Panc1 (cell line): ENCODE measurements around the gene ATP9A.

Source experiments
- SIN3A ChIP-seq: IDR thresholded peaks from 2 replicates; pipeline ENCODE4 v1.6.1; 2012; ENCODE audit warnings: low read depth, mild to moderate bottlenecking, low read length, moderate library complexity, borderline replicate concordance; ENCODE audit not compliant: insufficient read depth
- TCF7L2 ChIP-seq: IDR thresholded peaks from 2 replicates; pipeline ENCODE4 v1.6.1; 2011; ENCODE audit warnings: mild to moderate bottlenecking, low read depth, low read length, inconsistent platforms
- TF ChIP-seq, protein P1 (sequence below): fragments of 450-650 bp; IDR thresholded peaks from 2 replicates; pipeline ENCODE4 v1.5.1; 2017; ENCODE audit warnings: mild to moderate bottlenecking
- TF ChIP-seq, protein P2 (sequence below), 2 experiments: IDR thresholded peaks; 2 replicates each; pipeline ENCODE4 v1.6.1; 2011 to 2012; ENCODE audit warnings: low read depth in 2 of 2, control low read depth in 1 of 2, low read length in 1 of 2, mild to moderate bottlenecking in 1 of 2, moderate library complexity in 1 of 2; ENCODE audit not compliant: insufficient read depth in 1 of 2

DNA sequence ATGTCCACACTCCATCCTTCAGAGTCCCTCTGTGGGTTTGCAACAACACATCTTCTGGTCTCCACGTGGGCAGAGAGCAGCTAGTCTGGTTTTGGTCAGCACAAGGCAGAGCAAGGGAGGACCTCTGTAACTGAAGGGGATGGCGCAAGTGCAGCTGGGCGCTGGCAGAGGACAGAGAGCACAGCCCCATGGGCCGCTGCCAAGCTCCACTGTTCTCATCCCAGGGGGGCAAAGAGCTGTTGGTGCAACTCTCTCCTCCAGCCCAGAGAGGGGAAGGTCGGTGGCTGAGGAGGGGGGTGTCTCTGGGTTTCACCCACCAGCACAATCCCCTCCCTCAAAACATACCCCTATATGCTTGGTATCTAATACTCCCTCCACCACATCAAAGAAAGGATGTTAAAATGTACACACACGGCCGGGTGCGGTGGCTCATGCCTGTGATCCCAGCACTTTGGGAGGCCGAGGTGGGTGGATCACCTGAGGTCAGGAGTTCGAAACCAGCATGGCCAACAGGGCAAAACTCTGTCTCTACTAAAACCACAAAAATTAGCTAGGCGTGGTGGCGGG is 9.1 kb downstream of the ATP9A start:
- TF ChIP-seq, protein P1, sequence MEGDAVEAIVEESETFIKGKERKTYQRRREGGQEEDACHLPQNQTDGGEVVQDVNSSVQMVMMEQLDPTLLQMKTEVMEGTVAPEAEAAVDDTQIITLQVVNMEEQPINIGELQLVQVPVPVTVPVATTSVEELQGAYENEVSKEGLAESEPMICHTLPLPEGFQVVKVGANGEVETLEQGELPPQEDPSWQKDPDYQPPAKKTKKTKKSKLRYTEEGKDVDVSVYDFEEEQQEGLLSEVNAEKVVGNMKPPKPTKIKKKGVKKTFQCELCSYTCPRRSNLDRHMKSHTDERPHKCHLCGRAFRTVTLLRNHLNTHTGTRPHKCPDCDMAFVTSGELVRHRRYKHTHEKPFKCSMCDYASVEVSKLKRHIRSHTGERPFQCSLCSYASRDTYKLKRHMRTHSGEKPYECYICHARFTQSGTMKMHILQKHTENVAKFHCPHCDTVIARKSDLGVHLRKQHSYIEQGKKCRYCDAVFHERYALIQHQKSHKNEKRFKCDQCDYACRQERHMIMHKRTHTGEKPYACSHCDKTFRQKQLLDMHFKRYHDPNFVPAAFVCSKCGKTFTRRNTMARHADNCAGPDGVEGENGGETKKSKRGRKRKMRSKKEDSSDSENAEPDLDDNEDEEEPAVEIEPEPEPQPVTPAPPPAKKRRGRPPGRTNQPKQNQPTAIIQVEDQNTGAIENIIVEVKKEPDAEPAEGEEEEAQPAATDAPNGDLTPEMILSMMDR, result no peak
- TF ChIP-seq, protein P2, sequence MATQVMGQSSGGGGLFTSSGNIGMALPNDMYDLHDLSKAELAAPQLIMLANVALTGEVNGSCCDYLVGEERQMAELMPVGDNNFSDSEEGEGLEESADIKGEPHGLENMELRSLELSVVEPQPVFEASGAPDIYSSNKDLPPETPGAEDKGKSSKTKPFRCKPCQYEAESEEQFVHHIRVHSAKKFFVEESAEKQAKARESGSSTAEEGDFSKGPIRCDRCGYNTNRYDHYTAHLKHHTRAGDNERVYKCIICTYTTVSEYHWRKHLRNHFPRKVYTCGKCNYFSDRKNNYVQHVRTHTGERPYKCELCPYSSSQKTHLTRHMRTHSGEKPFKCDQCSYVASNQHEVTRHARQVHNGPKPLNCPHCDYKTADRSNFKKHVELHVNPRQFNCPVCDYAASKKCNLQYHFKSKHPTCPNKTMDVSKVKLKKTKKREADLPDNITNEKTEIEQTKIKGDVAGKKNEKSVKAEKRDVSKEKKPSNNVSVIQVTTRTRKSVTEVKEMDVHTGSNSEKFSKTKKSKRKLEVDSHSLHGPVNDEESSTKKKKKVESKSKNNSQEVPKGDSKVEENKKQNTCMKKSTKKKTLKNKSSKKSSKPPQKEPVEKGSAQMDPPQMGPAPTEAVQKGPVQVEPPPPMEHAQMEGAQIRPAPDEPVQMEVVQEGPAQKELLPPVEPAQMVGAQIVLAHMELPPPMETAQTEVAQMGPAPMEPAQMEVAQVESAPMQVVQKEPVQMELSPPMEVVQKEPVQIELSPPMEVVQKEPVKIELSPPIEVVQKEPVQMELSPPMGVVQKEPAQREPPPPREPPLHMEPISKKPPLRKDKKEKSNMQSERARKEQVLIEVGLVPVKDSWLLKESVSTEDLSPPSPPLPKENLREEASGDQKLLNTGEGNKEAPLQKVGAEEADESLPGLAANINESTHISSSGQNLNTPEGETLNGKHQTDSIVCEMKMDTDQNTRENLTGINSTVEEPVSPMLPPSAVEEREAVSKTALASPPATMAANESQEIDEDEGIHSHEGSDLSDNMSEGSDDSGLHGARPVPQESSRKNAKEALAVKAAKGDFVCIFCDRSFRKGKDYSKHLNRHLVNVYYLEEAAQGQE (IDR thresholded peaks at IDR 0.05; ENCODE audit: insufficient read depth in 1 of 2, low read depth in 2 of 2, low read length in 1 of 2), result no peak
- no peak for TF ChIP-seq SIN3A
- TF ChIP-seq TCF7L2, result no peak
